SK-N-SH (cell line): ENCODE results near the gene PDK1.

Experiments used
- CTCF ChIP-seq: fragments of 200-600 bp; sonication (generic); IDR thresholded peaks from 2 replicates; pipeline ENCODE4 v1.6.1; 2017; ENCODE audit warnings: antibody characterized with exemption, mild to moderate bottlenecking, moderate library complexity
- EZH2phosphoT487 ChIP-seq: fragments of 200-600 bp; sonication (generic); IDR thresholded peaks from 2 replicates; pipeline ENCODE4 v1.6.1; 2017; ENCODE audit warnings: low read depth, mixed run types, mild to moderate bottlenecking, antibody characterized with exemption, moderate library complexity, borderline replicate concordance
- FOSL2 ChIP-seq: IDR thresholded peaks from 2 replicates; pipeline ENCODE4 v1.4.0; 2012; ENCODE audit warnings: low read depth, mild to moderate bottlenecking, moderate library complexity, borderline replicate concordance
- FOXJ3 ChIP-seq: sonication (generic); formaldehyde crosslinking; IDR thresholded peaks from 2 replicates; pipeline ENCODE4 v1.5.1; 2020; ENCODE audit warnings: mild to moderate bottlenecking, missing genetic modification reagents
- FOXM1 ChIP-seq: IDR thresholded peaks from 2 replicates; pipeline ENCODE4 v1.4.0; 2012; ENCODE audit warnings: low read depth, mild to moderate bottlenecking
- GABPA ChIP-seq: IDR thresholded peaks from 2 replicates; pipeline ENCODE4 v1.4.0; 2012; ENCODE audit warnings: low read depth, mild to moderate bottlenecking
- GATA2 ChIP-seq: sonication (generic); formaldehyde crosslinking; IDR thresholded peaks from 2 replicates; pipeline ENCODE4 v1.5.0; 2020; ENCODE audit warnings: mild to moderate bottlenecking, missing genetic modification reagents
- JUND ChIP-seq: IDR thresholded peaks from 2 replicates; pipeline ENCODE4 v1.4.0; 2012
- POLR2AphosphoS5 ChIP-seq: IDR thresholded peaks from 2 replicates; pipeline ENCODE4 v1.6.1; 2012; ENCODE audit warnings: low read depth, low read length
- REST ChIP-seq: IDR thresholded peaks from 2 replicates; pipeline ENCODE4 v1.6.1; 2012; ENCODE audit warnings: mild to moderate bottlenecking, low read depth, low read length, moderate library complexity
- TAF1 ChIP-seq: IDR thresholded peaks from 2 replicates; pipeline ENCODE4 v1.6.1; 2012; ENCODE audit warnings: low read depth, mild to moderate bottlenecking, low read length, moderate library complexity, borderline replicate concordance
- TCF12 ChIP-seq: IDR thresholded peaks from 2 replicates; pipeline ENCODE4 v1.4.0; 2012
- USF2 ChIP-seq: fragments of 150-350 bp; IDR thresholded peaks from 2 replicates; pipeline ENCODE4 v1.6.1; 2017; ENCODE audit warnings: antibody characterized with exemption, low read length, low read depth, borderline replicate concordance

- TF ChIP-seq CTCF (no peak), USF2 (no peak), TCF12 (no peak), EZH2phosphoT487 (no peak), POLR2AphosphoS5 (no peak), FOSL2 (no peak), REST (no peak), GABPA (no peak), FOXJ3 (CRISPR knock-in tag) (no peak), FOXM1 (no peak), JUND (no peak), GATA2 (CRISPR knock-in tag) (no peak), TAF1 (no peak)
Observed at GRCh38 chr2:172642301-172643020, 86.6 kb downstream of the PDK1 start.
